Measurements from ENCODE around the gene SHROOM3.

Gene SHROOM3

DNA sequence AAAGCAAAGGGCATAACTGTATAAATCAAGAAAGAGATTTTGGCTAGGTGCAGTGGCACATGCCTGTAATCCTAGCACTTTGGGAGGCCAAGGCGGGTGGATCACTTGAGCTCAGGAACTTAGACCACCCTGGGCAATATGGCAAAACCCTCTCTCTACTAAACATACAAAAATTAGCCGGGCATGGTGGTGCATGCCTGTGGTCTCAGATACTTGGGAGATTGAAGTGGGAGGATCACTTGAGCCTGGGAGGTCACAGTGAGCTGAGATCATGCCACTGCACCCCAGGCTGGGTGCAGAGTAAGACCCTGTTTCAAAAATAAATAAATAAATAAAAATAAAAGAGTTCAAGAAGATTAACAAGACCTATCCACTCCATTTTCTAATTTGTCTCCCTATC, 235.6 kb downstream of the SHROOM3 start:
- no peak for DNase-seq

DNA sequence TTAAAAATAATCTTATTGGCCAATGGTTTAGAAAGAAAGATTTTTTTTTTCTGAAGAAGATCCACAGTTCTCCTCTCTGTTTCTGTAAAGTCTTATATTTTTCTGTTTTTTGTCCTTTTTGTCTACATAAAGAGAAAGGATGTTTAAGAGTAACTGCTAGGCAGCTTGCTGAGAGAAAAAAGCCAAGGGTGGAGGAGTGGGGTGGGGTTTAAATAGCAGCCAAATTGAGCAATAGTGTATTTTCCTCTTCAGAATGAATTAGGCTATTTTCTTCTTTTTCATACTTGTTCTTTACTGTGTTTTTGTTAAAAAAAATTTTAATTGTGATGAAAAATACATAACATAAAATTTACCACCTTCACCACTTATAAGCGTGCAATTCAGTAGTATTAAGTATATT, 238.3 kb downstream of the SHROOM3 start:
- no peak for DNase-seq

- no peak for DNase-seq
Observed at GRCh38 chr4:76674983-76675382, 240.0 kb downstream of the SHROOM3 start.

DNA sequence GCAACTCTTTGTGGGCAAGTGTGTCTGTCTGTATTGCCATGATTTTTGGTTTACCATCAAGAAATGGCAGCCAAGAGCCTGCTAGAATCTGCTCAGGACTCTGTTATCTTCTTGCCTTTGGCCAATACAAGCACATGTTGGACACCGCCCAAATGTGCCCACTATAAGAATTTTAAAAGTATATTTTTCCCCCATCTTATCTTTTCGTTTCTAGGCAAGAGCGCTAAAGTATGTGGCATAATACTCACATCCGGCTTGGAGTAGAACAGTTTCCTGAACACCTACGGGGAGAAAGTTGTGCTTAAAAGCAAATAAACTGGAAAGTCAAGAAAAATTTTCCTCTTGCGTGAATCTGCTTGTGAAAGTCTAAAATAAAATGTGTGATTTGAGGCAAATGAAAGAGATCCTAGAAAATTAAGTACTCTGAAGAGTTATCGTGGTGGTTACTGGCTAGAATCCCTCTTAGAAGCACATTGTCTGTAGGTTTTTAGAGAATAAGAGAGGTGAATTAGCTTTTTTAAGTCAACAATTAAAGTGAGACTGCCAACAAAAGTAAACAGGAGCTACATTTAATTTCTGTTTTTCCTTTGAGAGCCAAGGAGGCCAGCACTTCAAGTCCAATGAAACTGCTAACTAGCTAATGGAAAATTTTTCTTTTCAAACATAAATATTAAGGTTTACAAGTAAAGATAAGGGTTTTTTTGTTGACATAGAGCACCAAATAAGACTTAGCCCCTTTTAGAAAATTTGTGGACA, 242.7 kb downstream of the SHROOM3 start:
- no peak for DNase-seq

- DNase-seq = no peak
Observed at GRCh38 chr4:76679691-76680090, 244.7 kb downstream of the SHROOM3 start.

GRCh38 chr4:76680952-76681351, 245.9 kb downstream of the SHROOM3 start:
- DNase-seq = no peak

GRCh38 chr4:76681996-76682395, 247.0 kb downstream of the SHROOM3 start:
- no peak for DNase-seq

- no peak for DNase-seq
Observed at GRCh38 chr4:76683144-76683543, 248.1 kb downstream of the SHROOM3 start.

- peak; percentile 54 for DNase-seq
Observed at GRCh38 chr4:76687746-76688448, 252.9 kb downstream of the SHROOM3 start.

DNA sequence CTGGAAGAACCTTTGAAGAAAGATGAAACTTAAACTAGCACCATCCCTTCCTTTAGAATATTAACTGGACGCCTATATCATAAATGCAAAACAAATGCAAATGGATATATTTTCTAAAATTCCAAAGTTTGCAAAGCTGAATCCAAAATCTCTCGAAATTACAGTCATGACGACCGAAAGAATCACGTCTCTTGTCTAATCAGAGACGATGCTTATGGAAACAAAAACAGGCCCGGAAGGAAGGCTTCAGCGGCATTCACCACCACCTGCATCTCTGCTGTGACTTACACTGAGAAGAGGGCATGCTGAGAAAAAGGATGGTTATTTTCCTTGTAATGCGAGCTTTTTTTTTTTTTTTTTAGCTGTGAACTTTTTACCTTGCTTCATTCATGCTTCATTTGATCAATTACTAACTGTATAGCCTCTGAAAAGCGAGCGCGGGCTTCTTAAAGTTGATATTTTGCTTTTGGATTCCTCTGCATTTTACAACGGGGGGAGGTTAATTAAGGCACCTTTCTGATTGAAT, 253.7 kb downstream of the SHROOM3 start:
- peak; percentile 85 for DNase-seq

- DNase-seq = peak; percentile 84
Observed at GRCh38 chr4:76689145-76689817, 254.3 kb downstream of the SHROOM3 start.

DNA sequence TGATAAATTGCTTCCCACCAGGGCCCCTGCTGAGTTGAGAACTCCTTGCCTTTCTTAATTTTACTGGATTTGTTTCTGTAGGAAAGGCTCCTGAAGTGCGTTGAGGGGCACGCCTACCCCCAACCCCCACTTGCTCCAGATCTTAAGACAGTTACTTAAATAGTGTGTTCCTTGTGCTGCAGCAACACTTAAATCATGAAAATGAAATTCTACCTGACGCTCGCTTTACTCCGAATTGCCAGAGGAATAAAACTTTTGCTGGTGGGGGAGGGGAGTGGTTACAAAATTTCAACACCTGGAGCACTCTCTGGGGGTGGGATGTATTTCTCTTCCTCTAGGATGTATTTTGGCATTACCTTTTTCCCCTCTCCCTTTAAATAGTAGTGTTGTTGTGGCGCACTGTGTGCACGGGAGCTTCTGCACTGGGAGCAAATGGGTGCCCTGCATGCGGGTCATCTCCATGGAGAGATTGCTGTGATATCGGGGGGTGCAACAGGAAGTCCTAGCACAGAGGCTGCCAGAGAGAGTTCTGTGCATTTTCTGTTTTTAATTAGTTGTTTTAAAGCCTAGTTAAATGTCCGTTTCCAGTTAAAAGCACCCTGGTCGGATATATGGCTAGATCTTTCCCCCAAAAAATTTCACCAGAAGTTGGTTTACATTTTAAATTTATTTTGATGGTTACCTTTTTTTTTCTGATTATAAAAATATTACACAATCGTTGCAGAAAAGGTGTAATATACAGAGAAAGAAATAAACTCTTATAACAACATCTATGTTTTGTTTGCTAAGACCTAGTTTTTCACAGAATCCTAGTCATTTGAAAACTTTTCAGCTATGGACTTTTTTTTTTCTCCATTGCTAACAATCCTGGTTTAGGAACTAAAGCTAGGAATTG, 255.2 kb downstream of the SHROOM3 start:
- peak; percentile 78 for DNase-seq

- DNase-seq = no peak
Observed at GRCh38 chr4:76690906-76691275, 255.9 kb downstream of the SHROOM3 start.

GRCh38 chr4:76691807-76692582, 257.0 kb downstream of the SHROOM3 start:
- DNase-seq = no peak

DNA sequence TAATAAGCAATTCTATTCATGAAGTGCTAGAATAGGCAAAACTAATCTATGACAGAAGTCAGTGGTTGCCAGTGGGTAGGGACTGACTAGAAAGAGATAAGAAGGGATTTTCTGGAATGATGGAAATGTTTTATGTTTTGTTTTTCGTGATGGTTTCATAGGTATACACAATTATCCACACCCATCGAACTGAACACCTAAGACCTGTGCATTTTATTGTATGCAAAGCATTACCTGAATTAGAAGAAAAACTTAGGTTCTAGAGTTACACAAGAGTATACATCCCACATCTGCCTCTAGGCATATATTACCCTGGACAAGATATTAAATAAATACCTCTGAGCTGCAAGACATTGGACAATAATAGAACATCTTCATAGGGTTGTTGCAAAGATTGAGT, 257.7 kb downstream of the SHROOM3 start:
- no peak for DNase-seq

- no peak for DNase-seq
Observed at GRCh38 chr4:76694056-76694455, 259.0 kb downstream of the SHROOM3 start.

- DNase-seq = peak; percentile 95
Observed at GRCh38 chr4:76696109-76696508, 261.1 kb downstream of the SHROOM3 start.

GRCh38 chr4:76697129-76697803, 262.2 kb downstream of the SHROOM3 start:
- DNase-seq = no peak

DNA sequence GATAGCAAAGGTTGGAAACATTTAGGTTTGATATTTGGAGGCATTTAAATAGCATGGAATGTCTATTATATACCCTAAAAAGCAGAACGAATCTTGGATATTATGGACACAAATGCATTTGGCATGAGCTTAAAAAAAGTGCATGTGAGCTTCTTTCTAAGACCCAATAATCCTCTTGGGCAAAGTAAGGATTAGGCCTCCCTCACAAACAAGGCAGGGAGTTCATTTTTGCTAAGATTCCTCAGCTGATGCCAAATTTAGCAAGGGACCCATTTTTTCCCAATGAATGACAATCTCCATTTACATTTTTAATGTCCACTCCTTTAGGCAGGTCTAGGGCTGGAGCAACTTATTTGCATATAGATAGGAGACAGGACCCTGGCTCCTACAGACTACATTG, 263.1 kb downstream of the SHROOM3 start:
- no peak for DNase-seq

GRCh38 chr4:76699751-76700310, 264.8 kb downstream of the SHROOM3 start:
- DNase-seq = no peak

All from eye (tissue), 1 donor.